ENCODE results near the gene USHBP1. TPM values are rescaled to one million over a fixed set of nuclear protein-coding genes. Genes with fewer than 3 reads are reported as not detected.
A peak's percentile ranks its signal among the peaks of the same experiment; 100 is the strongest.

USHBP1 gene
- total and polyA plus RNA-seq, 2 of the 13 experiments (the other 11 are each of a cell fraction or from before 2014, with no cell fraction given), result 0.15 to 1.5 TPM

GRCh38 chr19:17309198-17309964 is 44.8 kb upstream of the USHBP1 start, which contains the start of gene DDA1 (continued):
- TF ChIP-seq ZNF512B (CRISPR knock-in tag; IDR thresholded peaks at IDR 0.05; ENCODE audit: borderline replicate concordance) (no peak), FOXP4 (CRISPR knock-in tag; IDR thresholded peaks at IDR 0.05) (0 out of 2 replicates have a peak, but pooled peaks have one; percentile 10), ZSCAN22 (CRISPR knock-in tag; IDR thresholded peaks at IDR 0.05) (no peak), ZNF567 (CRISPR knock-in tag; IDR thresholded peaks at IDR 0.05; ENCODE audit: borderline replicate concordance) (no peak), TGIF2 (CRISPR knock-in tag; IDR thresholded peaks at IDR 0.05) (no peak), ZNF180 (CRISPR knock-in tag; IDR thresholded peaks at IDR 0.05; ENCODE audit: borderline replicate concordance, low read depth) (no peak), FOXO4 (CRISPR knock-in tag; conservative IDR thresholded peaks at IDR 0.05) (peak; percentile 97), ARID4A (CRISPR knock-in tag; IDR thresholded peaks at IDR 0.05; ENCODE audit: borderline replicate concordance) (peak; percentile 87), NR2C2 (CRISPR knock-in tag; IDR thresholded peaks at IDR 0.05; ENCODE audit: borderline replicate concordance) (peak; percentile 99), HMGXB3 (CRISPR knock-in tag; IDR thresholded peaks at IDR 0.05; ENCODE audit: borderline replicate concordance) (peak; percentile 90), HOXA9 (CRISPR knock-in tag; IDR thresholded peaks at IDR 0.05; ENCODE audit: borderline replicate concordance) (no peak)

Data from HepG2 (cell line).